LNCAP (cell line): ENCODE data around the gene ZBTB20.

ENCODE experiments used
- CTCF ChIP-seq: fragments of 450-650 bp; IDR thresholded peaks from 2 replicates; pipeline ENCODE4 v1.5.1; 2017; ENCODE audit warnings: mild to moderate bottlenecking

The ZBTB20 gene

GRCh38 chr3:114770874-114771273 lies 376.2 kb downstream of the ZBTB20 start:
- TF ChIP-seq CTCF, result no peak

GRCh38 chr3:114764056-114764492 lies 383.0 kb downstream of the ZBTB20 start:
- TF ChIP-seq CTCF, result no peak

GRCh38 chr3:114762144-114762543 lies 384.9 kb downstream of the ZBTB20 start:
- TF ChIP-seq CTCF, result no peak

- no peak for TF ChIP-seq CTCF
Observed at GRCh38 chr3:114760679-114761078, 386.4 kb downstream of the ZBTB20 start.

- no peak for TF ChIP-seq CTCF
Observed at GRCh38 chr3:114758831-114759699, 388.0 kb downstream of the ZBTB20 start.

- no peak for TF ChIP-seq CTCF
Observed at GRCh38 chr3:114756506-114757279, 390.4 kb downstream of the ZBTB20 start.

GRCh38 chr3:114746502-114746901 lies 400.6 kb downstream of the ZBTB20 start:
- TF ChIP-seq CTCF, result no peak
